GM21529 (cell line): ENCODE data around the gene GRK4.
A peak's percentile ranks its signal among the peaks of the same experiment; 100 is the strongest.
"Not testable (repeated sequence)": the region's sequence is repeated elsewhere in the genome, so short reads cannot be mapped to it uniquely, and the experiment has no call there.

Source experiments
- ATAC-seq: cut with Tn5 transposase; IDR thresholded peaks from one replicate; pipeline ENCODE4 v1.9.1; 2021; ENCODE audit not compliant: unreplicated experiment

The GRK4 gene

DNA sequence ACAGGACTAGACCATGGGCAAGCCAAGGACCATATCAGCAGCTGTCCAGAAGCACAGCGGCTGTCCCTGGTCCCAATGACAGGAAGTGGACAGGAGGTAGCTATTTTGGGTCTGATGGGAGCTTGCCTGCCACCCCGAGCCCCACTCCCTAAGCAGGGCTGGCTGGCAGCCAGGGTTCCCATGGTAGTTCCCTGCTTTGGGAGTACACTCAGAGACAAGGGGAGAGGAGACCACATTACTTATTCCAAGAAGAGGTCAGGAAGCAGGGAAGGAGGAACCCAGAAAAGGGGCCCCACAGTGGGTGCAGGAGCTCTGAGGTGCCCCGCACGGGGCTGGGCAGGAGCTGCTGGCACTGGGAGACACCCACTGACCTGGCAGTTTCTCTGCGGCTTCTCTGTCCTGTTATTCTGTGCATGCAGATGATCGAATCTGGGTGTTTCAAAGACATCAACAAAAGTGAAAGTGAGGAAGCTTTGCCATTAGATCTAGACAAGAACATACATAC is 74.6 kb downstream of the GRK4 start:
- no peak for ATAC-seq

DNA sequence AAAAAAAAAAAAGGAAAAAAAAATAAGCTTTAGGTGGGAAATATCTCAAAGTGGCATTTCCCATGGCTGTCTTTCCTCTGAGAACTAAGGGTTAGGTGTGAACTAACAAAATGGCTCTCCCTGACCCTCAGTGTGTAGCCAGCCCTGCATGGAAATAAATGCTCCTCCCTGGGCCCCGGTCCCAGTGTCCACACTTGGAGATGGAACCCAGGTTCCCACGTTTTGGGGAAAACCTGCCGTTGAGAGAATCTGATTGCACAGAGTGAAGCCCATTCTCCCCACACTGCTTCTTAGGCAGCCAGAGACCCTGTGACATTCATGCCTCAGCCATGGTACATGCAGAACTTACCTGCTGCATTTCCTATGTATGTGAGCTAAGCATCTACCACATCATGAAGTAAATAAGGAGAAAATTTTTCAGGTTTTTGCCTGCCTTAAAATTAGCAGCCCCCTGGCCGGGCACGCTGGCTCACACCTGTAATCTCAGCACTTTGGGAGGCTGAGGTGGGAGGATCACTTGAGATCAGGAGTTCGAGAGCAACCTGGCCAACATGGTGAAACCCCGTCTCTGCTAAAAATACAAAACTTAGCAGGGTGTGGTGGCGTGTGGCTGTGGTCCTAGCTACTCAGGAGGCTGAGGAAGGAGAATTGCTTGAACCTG is 76.5 kb downstream of the GRK4 start:
- no peak for ATAC-seq

DNA sequence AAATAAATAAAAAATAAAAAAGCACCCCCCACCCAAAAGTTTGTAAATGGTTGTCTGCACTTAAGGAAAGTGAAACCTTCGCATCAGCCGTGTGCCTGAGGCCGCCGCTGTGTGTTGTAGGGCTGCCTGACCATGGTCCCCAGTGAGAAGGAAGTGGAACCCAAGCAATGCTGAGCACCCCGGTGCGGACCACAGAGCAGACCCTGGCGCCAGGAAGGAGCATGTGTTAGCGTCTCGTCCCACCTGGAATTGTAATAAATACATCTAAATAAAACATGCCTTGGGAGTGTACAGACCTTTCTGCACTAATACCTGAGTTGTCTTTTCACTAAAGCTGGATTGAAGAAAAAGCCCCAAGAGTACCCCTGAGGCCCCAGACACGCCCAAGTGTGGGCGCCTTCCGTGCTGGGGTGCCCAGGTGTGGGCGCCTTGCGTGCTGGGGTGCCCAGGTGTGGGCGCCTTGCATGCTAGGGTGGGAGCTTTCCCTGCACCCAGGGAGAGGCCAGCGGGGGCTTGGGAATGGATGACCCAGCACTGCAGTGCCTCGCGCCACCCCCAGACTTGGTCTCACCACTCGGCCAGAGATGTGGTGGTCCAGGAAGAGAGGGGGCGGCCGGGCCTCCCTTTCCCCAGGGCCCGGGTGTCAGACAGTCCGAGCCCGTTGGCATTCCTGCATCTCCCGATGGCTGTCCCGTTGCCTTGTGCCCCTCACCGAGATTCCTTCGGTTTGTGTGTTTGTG is 77.3 kb downstream of the GRK4 start:
- peak; percentile 50 for ATAC-seq

DNA sequence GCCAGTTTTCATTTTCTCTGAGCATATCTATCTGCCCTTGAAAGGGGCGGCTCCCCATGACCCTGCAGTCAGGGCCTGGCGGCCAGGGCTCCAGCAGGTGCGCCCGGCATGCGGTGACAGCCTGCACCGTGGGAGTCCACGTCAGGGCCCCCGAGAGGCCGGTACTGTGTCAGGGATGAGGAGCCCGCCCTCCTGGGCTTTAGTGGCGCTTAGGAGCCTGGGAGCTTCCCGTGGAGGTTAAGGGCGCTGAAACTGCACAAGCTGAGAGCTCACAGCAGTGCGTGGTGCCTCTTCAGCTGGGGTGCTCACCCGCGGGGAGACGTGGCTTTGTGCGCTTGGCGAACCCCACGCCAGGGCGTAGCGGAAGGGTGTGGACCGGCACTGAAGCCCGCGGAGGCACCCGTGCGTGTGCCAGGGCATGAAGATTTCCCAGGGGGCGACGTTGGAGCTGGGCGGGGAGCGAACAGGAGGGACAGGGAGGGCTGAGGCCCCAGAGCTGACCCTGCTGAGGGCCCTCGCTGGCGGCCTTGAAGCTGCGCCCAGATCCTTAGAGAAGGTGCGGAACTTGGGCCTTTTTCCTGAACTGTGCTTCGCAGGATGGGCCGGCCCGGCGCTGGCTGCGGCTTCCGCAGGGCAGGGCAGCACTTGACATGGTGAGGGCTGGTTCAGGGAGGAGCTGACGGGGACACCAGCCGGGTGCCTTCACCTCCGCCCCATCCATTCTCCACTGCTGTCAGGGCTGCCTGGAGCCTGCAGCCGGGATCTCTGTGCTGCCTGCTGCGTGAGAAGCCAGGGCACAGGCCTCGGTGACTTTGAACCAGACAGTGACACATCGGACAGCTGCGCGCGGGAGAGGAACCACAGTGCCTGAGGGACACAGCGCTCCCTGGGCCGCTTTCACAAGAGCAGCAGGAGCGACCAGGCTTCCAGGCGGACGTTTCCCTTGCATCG is 78.1 kb downstream of the GRK4 start:
- ATAC-seq, result peak; percentile 27

DNA sequence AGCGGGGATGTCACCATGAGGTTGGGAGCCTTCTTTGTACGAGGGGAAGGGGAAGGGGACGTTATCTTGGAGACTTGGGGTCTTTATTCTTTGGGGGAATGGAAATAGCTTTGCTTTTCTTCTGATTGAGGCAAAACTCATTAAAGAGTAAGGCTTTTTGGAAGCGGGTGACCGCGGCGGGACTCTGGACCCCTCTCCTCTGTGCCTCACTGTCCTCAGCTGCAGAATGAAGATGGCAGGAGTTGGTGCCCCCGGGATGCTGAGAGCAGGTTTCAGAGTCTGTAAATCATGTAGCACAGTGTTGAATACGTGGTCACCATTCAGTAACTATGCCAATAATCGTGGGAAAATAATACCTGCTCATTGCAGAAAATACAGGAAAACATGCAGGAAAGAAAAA is 78.9 kb downstream of the GRK4 start:
- no peak for ATAC-seq

DNA sequence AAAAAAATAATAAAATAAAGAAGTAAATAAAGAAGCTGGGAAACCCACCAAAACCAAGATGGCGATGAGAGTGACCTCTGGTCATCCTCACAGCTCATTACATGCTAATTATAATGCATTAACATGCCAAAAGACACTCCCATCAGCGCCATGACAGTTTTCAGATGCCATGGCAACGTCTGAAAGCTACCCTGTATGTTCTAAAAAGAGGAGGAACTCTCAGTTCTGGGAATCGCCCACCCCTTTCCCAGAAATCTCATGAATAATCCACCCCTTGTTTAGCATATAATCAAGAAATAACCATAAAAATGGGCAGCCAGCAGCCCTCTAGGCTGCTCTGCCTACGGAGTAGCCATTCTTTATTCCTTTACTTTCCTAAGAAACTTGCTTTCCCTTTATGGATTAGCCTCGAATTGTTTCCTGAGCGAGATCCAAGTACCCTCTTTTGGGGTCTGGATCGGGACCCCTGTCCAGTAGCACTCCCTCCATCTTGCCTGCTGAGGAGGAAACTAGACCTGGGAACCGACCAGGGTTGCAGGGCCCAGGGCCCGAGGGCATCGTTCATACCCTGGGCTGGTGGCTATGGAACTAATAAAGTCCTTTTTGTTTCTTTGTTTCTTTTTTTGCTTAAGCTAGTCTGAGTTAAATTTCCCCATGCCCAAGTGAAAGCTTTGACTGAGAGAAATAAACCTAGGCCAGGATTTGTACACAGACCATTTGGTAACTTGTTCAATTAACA is 80.1 kb downstream of the GRK4 start:
- no peak for ATAC-seq

DNA sequence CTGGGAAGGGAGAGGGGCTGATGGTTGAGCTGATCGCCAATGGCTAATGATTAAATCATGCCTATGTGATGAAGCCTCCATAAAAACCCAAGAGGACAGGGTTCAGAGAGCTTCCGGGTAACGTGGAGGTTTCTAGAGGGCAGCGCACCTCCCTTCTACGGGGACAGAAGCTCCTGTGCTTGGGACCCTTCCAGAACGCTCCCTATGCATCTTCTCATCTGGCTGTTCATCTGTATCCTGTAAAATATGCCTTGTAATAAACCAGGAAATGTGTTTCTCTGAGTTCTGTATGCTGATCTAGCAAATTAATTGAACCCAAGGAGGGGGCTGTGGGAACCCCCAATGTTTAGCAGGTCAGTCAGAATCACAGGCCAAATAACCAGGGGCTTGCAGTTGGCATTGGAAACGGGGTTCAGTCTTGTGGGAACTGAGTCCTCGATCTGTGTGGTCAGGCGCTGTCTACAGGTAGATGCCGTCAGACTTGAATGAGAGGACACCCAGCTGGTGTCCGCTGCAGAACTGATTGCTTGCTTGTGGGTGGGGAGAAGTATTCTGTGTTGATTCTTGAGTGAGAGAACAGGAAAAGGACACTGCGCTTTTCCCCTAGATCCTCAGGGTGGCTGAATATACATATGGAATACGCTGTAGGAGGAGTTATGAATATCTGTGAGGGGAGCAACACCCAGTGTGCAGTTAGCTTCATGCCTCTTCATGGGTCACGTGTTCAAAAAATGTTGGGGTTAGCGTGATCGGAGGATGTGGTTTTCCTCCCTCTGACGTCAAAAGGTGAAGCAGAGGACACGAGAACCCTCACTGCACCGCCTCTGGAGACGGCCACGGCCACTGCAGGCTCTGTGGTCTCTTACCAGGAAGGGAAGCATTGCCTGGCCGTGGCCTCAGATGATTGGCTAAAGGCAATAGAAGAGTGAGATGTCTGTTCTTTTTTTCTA is 81.8 kb downstream of the GRK4 start:
- no peak for ATAC-seq

DNA sequence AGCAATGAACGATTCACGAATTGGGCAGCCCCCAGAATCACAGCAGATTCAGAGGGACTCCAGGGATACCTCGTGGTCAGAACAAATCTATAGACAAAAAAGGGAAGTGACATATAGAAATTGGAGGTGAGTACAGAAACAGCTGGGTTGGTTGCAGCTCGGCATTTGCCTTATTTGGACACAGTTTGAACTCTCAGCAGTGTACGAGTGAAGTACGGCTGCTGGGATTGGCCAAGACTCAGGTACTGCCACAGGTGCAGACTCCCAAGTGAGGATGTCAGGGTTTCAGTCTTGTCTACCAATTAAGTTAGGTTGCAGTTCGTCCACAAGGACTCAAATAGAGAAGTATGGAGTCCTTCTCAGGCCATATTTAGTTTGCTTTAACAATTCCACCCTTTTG is 82.8 kb downstream of the GRK4 start:
- no peak for ATAC-seq

DNA sequence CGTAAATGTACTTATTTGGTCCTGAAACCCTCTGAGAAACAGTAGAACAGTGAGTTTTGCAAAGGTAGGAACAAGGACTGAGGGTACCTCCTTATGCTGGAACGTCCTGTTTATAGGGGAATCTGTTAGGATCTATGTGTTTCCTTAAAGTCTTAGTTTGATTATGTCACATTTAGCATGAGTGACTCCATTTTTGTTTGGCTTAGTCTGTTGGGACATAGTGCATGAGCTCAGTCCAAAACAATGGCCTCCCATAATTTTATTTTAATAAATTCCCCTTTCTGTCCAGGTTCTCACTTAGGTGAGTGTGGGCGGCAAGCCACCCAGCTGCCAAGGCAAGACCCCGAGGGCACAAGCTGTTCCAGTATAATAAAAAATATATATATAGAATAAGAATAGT is 83.3 kb downstream of the GRK4 start:
- ATAC-seq, result no peak

DNA sequence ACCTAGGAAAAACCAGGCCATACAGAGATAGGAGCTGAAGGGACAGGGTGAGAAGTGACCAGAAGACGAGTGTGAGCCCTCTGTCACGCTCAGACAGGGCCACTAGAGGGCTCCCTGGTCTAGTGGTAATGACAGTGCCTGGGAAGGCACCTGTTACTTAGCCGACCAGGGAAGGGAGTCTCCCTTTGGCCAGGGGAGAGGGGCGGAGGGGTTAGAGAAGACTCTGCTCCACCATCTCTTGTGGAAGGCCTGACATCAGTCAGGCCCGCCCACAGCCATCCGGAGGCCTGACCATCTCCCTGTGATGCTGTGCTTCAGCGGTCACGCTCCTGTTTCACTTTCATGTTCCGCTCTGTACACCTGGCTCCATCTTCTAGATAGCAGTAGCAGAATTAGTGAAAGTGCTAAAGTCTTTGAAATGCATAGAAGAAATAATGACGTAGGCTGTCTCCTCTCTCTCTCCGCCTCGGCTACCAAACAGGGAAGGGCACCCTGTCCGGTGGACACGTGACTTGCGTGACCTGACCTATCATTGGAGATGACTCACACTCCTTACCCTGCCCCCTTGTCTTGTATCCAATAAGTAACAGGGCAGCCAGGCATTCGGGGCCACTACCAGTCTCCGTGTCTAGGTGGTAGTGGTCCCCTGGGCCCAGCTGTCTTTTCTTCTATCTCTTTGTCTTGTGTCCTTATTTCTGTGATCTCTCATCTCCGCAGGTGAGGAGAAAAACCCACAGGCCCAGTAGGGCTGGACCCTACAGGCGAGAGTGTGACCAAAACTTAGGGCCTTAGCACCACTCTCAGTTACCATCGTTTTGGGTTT is 84.3 kb downstream of the GRK4 start:
- peak; percentile 95 for ATAC-seq

DNA sequence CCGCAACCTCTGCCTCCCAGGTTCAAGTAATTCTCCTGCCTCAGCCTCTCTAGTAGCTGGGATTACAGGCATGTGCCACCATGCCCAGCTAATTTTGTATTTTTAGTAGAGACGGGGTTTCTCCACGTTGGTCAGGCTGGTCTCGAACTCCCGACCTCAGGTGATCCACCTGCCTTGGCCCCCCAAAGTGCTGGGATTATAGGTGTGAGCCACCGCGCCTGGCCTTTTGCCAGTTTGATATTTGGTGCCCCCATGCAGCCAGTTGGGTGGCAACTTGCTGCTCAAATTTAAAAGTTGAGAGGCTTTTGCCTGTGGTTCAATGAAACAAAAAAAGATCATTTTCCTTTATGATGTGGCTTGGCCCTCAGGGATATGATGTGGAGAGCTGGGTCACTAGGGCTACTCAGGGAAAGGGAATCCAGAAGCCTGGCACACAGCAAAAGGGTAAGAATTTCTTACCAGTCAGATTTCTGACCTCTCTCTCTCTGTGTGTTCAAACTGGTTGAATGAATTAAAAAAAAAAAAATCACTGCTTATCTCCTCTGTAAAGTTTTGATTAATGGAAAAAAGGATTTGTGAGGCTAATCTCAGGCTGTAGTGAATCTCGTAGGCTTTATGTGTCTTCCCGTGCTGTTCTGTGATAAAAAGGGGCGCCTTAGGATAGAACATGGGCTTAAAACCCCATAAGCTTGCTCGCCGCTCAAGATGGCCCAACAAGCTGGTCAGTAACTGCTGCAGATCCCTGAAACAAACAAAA is 87.9 kb downstream of the GRK4 start:
- ATAC-seq, result not testable (repeated sequence)

DNA sequence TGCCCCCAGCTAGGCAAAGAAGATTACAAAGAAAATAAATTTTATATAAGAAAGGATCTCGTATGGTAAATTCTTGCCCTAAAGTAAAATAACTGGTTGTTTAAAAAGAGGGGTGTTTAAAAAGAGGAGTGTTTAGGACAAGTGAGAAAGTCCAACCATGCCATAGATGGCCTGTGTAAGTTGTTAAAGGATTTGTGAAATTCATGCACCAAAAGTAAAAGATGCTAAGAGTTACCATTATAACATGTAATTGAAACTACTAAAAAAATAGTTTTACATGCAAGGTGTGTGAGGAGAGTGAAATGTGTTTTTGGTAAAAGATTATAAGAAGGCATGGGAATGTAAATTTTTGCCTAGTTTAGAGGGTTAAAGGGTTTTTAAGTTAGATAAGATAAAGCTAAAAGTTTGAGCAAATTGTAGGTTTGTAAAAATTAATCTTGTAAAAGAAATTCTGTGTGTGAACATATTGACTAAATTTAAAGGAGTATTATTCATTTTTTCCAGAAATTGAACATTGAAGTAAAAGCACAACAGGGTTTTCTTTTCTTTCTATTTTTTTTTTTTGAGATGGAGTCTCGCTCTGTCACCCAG is 90.9 kb downstream of the GRK4 start:
- ATAC-seq, result no peak

DNA sequence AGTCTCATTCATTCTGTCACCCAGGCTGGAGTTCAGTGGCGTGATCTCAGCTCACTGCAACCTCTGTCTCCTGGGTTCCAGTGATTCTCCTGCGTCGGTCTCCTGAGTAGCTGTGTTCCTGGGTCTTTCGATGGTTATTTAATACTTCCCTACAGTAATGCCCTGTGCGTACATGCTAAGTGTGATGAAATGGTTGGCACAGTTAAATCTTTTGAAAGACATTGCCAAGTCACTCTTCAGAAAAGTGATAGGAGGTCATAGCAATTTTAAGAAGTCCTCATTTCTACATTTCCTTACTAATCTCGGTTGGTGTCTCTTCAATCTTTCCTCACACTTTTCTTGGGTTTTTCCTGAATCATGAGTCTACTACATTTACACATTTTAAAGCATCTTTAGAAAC is 96.6 kb downstream of the GRK4 start:
- no peak for ATAC-seq

DNA sequence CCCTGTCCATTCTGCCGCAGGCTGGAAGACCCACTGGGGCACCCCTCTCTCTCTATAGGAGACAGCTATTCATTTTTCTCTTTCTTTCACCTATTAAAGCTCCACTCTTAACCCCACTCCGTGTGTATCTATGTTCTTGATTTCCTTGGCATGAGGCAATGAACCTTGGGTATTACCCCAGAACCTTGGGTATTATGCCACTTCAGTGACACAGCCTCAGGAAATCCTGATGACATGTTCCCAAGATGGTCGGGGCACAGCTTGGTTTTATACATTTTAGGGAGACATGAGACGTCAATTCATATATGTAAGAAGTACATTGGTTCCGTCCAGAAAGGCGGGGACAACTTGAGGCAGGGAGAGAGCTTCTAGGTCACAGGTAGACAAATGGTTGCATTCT is 97.6 kb downstream of the GRK4 start:
- ATAC-seq, result no peak

DNA sequence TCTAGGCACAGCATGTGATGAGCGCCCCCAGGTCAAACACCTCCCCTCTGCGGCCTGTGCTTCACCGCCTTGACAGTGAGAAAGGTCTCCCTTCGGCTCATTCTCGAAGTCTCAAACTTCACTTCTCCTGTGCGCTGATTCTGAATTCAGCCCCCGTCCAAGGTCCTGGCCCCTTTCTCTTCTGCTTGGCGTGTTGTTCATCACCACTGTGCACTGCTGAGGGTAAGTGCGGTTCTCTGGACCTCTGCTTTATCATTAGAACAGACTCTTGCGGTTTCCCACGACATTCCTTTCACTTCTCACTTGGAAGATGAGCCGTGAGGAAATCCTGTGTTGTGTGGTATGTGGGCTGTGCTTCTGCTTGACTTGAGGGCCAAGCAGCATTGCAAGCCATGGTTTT is 99.1 kb downstream of the GRK4 start:
- no peak for ATAC-seq

DNA sequence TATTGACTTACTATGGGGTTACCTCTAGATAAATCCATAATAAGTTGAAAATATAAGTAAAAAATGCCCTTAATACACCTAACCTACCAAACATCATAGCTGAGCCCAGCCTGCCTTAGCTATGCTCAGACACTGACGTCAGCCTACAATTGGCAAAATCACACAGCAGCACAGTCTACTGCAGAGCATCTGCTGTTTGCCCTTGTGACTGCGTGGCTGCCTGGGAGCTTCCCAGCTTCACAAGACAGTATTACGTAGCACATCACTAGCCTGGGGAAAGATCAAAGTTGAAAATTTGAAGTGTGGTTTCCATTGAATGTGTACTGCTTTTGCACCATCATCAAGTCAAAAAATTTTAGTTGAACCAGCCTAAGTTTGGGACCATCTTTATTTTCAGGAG is 102.2 kb downstream of the GRK4 start:
- ATAC-seq, result no peak

DNA sequence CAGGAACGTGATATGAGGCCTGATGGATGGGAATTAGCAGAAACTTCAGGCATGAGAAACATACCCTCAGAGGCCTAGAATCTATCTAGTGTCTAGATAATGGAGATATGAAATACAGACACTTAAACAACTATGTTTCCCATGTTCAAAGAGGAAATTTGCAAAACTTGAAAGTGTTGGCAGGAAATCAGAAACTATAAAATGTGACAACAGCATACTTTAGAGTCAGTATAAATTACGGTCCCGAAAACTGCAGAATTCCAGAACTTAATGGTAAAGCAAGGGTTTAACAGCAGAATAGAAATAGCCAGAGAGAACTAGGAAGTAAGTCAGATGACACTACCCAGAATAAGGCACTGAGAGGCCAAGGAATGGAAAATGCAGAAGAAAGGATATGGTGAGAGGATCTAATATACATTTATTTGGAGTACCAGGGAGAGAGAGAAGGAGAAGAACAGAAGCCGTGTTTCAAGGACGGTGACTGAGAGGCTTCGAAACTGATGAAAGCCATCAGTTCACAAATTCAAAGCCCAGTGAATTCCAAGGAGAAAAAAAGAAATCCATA is 103.5 kb downstream of the GRK4 start:
- ATAC-seq, result no peak
